TTC549 (cell line): Measurements from ENCODE around the gene NR2E1.

Source experiments
- FAIRE-seq: peaks from 2 replicates; lab custom pipeline; 2012; peaks lifted over from hg19 to GRCh38; lab: Jason Lieb, UNC

The NR2E1 gene

GRCh38 chr6:108209738-108210137 is 43.9 kb downstream of the NR2E1 start:
- no peak for FAIRE-seq

- no peak for FAIRE-seq
Observed at GRCh38 chr6:108210556-108210955, 44.7 kb downstream of the NR2E1 start.

GRCh38 chr6:108211671-108212070 is 45.8 kb downstream of the NR2E1 start:
- no peak for FAIRE-seq

- no peak for FAIRE-seq
Observed at GRCh38 chr6:108222064-108222463, 56.2 kb downstream of the NR2E1 start.

- FAIRE-seq = no peak
Observed at GRCh38 chr6:108222504-108222903, 56.7 kb downstream of the NR2E1 start.

GRCh38 chr6:108227290-108227689 is 61.5 kb downstream of the NR2E1 start:
- FAIRE-seq = no peak

GRCh38 chr6:108228416-108228815 is 62.6 kb downstream of the NR2E1 start:
- no peak for FAIRE-seq

GRCh38 chr6:108235127-108235526 is 69.3 kb downstream of the NR2E1 start:
- FAIRE-seq = no peak

- no peak for FAIRE-seq
Observed at GRCh38 chr6:108236791-108237190, 71.0 kb downstream of the NR2E1 start.

- FAIRE-seq = no peak
Observed at GRCh38 chr6:108238322-108238721, 72.5 kb downstream of the NR2E1 start.
